Omental fat pad (tissue), 4 donors: ENCODE results near the gene SDE2. TPM values are rescaled to one million over a fixed set of nuclear protein-coding genes. Genes with fewer than 3 reads are reported as not detected.
"Not testable (repeated sequence)": the region's sequence is repeated elsewhere in the genome, so short reads cannot be mapped to it uniquely, and the experiment has no call there.

Experiments used
- ATAC-seq: fragments of 150-250 bp; one replicate; pipeline ENCODE4 v1.9.1; 2016; ENCODE audit warnings: mild to moderate bottlenecking, moderate library complexity; ENCODE audit not compliant: low FRiP score
- DNase-seq: peaks from one replicate; pipeline ENCODE4 v3.0.0-alpha.2; 2019; ENCODE audit warnings: low spot score
- CTCF ChIP-seq, 3 donors: fragments of 450-650 bp; IDR thresholded peaks; one replicate each; pipeline ENCODE4 v1.5.1; 2016 to 2017; ENCODE audit warnings: antibody characterized with exemption in 3 of 3, mild to moderate bottlenecking in 3 of 3, moderate library complexity in 2 of 3
- total RNA-seq, 4 donors: library from RNA; depleted of rRNA; stranded (reverse); fragments of >200 nt; gene quantifications; one replicate each; pipeline ENCODE4 v1.1.0, GENCODE V29; 2016

Gene SDE2
- total RNA-seq, 4 donors from 2014 or later = 18.0 to 42.3 (median 21.5) TPM

DNA sequence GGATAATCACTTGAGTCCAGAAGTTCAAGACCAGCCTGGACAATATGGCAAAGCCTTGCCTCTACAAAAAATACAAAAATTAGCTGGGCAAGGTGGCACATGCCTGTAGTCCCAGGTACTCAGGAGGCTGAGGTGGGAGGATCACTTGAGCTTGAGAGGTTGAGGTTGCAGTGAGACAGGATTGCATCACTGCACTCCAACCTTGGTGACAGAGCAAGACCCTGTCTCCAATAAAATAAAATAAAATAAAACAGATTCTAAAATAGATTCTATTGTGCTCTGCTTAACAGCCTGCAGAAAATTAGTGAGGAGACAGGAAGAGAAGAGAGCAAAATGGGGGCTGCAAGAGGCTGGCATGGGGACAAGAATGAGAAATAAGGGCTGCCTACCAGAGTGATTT, 7.5 kb upstream of the SDE2 start:
- TF ChIP-seq CTCF (IDR thresholded peaks at IDR 0.05) = no peak
- DNase-seq (no peak), ATAC-seq (no peak)

- no peak for TF ChIP-seq CTCF (IDR thresholded peaks at IDR 0.05)
- DNase-seq = no peak
- ATAC-seq = no peak
Measured at GRCh38 chr1:226004396-226004795, 5.3 kb upstream of the SDE2 start.

DNA sequence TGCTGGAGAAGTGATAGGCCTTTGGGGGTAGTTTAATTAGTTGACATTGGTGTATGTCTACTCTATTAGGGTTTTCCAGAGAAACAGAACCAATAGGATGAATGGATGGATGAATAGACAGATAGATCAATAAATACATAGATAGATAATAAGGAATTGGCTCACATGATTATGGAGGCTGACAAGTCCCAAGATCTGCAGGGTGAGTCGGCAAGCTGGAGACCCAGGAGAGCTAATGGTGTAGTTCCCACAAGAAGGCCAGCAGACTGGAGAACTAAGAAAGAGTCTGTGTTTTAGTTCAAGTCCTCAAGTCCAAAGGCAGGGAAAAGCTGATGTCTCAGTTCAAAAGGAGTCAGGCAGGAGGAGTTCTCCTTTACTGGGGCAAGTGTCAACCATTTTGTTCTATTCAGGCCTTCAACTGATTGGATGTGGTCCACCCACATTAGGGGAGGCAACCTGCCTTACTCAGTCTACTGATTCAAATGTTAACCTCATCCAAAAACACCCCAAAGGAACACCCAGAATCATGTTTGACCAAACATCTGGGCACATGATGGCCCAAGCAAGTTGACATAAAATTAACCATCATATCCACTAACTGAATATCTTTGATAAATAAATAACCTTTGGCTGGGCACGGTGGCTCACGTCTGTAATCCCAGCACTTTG, 4.5 kb upstream of the SDE2 start:
- DNase-seq = no peak
- no peak for ATAC-seq
- TF ChIP-seq CTCF (IDR thresholded peaks at IDR 0.05) = no peak

DNA sequence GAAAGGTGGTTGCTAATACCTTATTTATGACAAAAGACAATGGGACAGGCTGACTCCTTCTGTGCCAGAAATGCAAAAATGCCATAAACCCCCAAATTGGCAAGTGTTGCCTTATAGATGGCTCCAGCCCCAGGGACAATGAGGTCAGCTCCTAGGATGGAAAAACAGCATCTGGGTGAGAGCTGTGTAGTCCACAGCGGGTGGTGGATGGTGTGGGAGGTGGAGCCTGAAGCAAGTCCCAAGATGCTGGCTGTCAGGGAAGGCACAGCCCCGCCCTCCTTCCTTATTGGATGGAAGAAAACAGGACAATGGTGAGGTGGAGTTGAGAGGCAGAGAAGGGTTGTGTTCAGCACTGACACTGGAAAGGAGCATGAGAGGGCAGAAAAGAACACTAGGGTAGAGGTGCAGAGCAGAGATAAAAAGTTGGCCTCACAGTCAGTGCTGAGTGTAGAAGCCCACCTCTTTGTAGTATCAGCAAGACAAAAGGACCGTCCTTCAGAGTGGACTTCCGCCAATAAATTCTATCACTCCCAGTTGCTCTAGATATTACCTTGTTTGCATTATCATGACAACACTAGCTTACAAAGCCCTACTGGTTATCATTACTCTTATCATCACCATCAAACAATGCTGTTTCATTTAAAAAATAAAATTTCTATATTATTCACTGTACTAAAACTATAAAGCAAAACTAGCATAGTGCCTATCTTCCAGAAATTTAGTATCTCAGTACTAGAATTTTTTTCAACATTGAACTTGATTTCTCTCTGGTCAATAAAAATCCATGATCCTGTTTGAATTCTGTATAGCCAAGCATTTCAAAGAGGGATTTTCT, 3.7 kb upstream of the SDE2 start:
- DNase-seq (no peak), ATAC-seq (no peak)
- TF ChIP-seq CTCF (IDR thresholded peaks at IDR 0.05) = no peak

GRCh38 chr1:226001963-226002666, 3.0 kb upstream of the SDE2 start:
- ATAC-seq (peak; percentile 49), DNase-seq (peak; percentile 40)
- TF ChIP-seq CTCF (IDR thresholded peaks at IDR 0.05) = no peak

GRCh38 chr1:226001088-226001487, 1.9 kb upstream of the SDE2 start:
- ATAC-seq (no peak), DNase-seq (no peak)
- TF ChIP-seq CTCF (IDR thresholded peaks at IDR 0.05) = no peak

GRCh38 chr1:226000493-226001081, 1.4 kb upstream of the SDE2 start:
- DNase-seq, ATAC-seq: not testable (repeated sequence)
